ENCODE measurements around the gene AFDN.

AFDN gene

DNA sequence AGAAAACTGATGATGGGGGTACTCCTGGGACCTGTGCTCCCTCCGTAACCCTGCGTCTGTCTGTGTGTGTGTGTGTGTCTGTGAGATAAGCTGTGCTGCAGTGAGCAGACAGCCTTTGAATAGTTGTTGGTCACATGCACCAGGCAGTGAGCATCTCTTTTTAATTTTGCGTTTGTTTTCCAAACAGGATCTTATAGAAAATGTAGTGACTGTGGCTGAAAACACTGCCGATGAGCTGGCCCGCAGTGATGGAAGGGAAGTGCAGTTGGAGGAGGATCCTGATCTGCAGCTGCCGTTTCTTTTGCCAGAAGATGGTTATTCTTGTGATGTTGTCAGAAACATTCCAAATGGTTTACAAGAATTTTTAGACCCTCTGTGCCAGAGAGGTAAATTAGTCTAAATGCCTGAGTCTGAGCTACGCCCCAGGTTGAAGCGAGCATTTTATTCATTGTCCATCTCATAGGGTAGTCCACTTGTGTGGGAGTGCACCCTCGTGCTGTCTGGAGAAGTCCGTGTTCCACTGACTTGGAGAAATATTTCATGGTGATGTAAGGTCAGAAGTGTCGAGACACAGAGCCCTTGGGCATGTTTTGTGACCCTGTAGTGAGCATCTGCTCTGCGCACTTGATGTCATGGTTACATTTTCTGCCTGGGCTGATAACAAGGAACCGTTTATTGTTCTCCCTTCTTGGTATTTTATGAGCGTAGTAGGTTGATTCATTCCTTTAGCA, 92.0 kb downstream of the AFDN start:
- in situ Hi-C loops (cut with HindIII; ENCODE audit: low sequenced_read_pairs), result no loop called here

DNA sequence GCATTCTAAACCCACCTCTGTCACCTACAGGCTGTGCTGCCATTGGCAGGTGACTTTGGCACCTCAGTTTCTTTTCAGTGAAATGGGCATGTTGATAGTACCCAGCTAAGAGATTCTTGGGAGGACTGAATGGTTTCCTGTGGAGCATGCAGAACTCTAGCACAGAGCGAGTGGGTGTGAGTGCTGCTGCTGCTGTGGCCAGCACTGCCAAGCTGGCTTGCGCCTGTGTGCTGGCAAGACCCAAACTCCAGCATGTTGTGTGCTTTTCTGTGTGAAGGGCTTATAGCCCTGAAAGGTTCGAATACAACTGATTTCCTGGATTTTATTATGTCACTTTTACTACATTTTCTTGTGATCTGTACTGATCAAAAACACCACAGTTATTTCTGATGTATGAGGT, 92.6 kb downstream of the AFDN start:
- in situ Hi-C loops (cut with HindIII; ENCODE audit: low sequenced_read_pairs), result no loop called here

DNA sequence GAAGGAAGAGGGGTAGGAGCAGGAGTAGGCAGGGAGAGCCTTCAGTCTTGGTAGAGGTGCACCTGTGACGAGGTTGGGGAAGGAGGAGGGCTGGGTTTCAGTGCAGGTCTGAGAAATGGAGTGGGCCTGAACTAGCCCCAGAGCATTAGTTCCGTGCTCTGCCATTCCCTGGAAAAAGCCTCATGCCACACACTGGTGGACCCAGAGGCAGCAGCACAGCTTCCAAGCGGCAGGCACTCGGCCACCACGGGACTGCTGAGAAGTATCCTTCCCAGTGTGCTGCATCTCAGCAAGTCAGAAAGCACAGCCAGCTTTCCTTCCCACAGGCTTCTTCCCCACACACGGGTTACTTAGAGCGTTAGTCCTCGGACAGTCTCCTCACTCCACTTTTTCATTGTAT, 93.5 kb downstream of the AFDN start:
- in situ Hi-C loops (cut with HindIII; ENCODE audit: low sequenced_read_pairs), result no loop called here

DNA sequence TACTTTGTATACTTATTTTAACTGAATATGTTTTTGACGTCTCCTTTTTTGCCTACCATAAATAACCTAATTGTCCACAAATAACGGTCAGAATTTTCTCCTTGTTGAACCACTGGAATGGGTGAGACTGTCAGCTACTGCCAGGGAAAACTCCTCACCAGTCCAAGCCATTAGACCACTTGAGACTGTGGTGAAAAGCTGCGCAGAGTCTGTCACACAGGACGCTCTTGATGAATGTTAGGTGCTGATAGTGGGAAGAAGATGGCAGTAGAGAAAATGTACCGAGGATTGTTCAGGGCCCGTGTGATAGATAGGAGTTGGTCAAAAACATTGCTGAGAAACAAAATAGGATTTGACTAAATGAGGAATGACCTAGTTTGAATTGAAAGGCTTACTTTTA, 95.1 kb downstream of the AFDN start:
- in situ Hi-C loops (cut with HindIII; ENCODE audit: low sequenced_read_pairs), result no loop called here

DNA sequence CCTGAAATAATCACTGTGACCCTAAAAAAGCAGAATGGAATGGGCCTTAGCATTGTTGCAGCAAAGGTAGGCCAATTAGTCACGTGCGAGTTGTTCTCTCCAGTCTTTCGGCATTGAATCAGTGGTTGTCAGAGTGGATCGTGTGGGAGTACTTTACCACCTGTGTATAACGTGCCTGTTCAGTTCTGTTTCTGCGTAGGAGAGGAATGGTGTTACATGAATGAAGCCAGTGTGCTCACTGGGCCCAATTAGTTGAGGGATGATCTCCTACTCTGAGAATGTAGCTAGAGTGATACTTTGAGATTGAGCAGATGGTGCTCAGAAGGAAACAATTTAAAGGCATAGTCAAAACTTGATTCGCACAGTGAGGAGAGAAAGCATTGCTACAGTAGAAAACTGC, 98.3 kb downstream of the AFDN start:
- in situ Hi-C loops (cut with HindIII; ENCODE audit: low sequenced_read_pairs), result no loop called here

DNA sequence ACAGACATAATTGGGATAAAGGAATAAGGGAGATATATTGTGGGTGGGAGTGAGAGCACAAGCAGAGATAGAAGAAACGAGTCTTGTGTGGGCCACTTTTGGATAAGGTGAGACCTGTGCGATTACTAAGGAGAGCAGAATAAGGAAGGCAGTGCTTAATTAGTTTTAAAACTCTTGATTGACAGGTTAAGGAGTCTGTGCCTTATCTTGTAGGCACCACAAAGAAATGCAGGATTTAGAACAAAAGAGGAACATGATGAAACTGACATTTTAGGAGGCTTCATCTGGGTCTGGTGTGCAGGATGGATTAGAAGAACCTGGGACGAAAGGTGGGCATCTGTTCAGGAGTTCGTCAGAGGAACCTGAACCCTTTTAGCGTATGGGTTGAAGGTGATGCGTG, 100.5 kb downstream of the AFDN start:
- in situ Hi-C loops (cut with HindIII; ENCODE audit: low sequenced_read_pairs), result no loop called here

DNA sequence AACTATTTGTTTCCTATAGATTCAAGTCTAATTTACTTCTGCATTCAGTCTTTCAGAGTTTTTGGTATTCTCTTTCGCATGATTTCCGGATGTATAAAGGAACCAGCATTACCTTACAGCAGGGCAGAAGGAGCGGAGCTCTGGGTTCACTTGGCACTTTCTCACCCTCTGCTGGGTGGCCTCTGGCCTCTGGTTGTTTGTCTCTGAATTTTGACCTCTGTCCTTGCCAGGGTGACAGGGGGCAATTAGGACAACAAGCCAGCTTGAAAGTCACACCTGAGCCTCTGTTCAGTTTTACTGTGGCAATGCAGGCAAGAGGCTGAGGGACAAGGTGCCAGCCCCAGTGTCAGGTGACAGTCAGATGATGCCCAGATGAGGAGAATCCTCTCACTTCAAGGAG, 101.4 kb downstream of the AFDN start:
- in situ Hi-C loops (cut with HindIII; ENCODE audit: low sequenced_read_pairs), result no loop called here

DNA sequence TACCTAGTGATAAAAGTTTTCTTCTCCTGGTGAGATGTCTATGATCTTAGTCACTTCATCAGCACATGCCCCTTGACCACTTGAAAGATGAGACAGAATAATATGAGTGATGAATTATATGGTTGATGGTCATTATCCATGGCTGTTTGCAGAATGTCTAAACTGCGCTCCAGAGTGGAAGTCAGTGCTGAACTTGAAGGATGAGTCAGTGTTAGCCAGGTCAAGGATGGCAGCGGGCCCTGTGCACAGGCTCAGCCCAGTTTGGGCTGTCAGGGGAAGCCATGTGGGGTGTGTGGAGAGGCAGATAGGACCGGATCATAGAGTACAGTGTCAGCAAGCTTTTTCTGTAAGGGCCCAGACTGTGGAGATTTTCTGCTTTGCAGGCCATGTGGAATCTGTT, 103.6 kb downstream of the AFDN start:
- in situ Hi-C loops (cut with HindIII; ENCODE audit: low sequenced_read_pairs), result no loop called here

DNA sequence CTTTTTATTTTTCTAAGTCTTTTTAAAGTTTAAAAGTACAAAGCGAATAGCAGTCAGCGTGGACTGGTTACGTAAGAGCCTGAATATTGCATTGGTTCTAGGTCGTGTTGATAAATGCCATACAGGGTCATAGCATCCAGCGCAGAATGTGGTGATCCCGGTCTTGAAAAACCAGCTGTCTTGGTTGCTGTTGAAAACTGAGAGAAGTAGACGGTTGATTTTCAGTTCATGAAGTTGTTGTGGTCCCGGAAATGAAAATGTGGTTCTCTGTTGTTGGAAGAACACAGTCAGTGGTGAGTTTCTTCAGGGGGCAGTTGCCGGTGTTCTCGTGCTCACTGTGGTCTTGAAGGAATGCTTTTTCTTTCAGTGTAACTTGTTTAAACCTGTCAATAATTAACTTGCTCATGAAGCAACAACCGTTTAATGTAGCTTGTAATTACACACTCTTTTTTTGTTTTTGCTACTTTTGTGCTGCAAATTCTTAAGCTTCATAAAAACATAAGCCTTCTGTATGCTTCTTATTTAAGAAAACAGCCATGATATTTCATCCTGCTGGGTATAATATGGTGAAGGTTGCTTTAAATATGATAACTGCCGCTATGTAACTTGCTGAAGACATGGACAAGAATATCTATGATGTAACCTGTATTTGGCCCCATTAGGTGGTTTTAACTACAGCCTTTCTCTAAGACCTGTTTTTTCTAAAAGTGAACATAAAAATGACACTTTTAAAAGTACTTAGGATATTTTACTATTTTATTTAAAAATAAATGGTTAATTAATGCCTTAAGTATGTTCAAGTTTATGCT, 106.0 kb downstream of the AFDN start:
- in situ Hi-C loops (cut with HindIII; ENCODE audit: low sequenced_read_pairs), result no loop called here

DNA sequence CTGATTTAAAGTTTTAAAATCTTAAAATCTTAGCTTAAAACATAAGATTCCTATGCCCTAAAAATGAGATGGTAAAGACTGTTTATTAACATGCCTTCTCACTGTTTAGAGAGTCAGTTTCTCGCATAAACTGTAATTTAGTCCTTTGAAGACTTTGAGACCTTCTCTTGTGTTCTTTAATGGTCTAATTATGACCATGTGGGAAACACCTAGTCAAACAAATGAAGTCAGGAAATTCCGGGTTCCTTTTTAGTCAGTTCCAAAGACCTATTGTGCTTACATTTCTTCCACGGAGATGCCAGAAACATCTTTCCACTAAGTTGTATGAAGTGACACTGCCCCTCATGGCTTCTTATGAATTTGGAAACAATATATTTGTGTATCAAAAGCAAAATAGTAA, 106.6 kb downstream of the AFDN start:
- in situ Hi-C loops (cut with HindIII; ENCODE audit: low sequenced_read_pairs), result no loop called here

DNA sequence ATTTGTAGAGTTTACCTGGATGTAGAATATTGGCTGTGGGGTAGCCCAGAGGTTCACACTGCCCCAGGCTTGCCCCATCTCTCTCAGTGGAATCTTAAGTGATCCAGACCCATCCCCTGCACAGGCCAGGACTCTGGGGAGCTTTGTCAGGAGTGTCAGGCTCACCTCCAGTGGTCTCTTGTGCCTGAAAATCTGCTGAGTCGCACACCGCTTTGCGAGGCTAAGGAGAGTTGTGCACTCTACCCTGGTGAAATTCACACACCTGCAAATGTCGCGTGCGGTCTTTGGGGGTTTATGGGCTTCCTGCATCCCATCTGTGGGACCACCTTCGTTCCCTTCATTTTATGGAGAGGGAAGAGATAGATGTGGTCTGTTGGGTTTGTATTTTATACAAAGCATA, 107.1 kb downstream of the AFDN start:
- in situ Hi-C loops (cut with HindIII; ENCODE audit: low sequenced_read_pairs), result no loop called here

DNA sequence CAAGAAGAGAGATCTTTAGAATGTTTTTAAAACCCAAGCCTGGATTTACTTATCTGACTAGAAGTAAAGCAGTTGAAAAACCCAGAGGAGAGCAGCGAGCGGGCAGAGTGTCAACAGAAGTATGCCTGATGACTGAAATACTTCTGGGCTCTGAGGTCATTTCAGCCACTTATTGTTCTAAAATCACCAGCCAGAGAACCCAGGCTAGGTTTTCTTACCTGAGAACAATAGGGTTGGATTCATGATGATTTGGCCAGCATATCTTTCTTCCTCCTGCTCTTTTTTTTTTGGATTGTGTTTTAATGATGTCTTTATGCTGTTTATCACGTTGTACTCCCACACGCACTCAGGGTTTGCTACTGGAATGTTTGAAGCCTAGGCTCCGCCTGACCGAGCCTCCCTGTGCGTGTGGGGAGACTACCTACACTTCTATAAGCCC, 107.7 kb downstream of the AFDN start:
- in situ Hi-C loops (cut with HindIII; ENCODE audit: low sequenced_read_pairs), result no loop called here

DNA sequence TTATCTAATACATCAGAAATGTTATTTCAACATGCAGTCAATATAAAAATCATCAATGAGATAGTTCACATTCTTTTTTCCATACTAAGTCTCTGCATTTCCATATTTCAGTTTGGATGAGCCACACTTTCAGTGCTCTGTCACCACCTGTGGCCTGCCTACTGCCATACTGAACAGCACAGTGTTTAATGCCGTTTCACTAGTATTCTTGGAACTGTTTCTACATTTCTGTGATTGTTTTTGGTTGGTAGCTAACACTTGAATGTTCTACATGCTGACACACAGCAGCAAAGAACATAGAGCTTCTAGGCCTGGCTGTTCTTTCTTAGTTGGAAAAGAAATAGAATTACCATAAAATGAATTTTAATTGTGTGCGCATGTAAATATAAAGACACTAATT, 109.3 kb downstream of the AFDN start:
- in situ Hi-C loops (cut with HindIII; ENCODE audit: low sequenced_read_pairs), result no loop called here

DNA sequence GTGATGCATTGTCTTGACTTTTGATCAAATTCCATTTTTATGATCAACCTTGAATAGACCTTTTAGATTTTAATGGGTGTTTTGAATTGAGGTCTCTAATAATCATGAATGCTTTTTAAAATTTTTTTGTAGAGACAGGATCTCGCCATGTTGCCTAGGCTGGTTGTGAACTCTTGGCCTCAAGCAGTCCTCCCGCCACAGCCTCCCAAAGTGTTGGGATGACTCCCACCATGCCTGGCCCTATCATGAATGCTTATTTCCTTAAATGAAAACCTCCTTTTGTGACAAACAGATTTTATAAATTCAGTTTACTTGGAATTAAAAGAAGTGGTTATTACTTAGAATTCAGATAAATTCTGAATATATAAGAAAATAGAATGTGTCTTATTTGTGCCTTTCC, 110.6 kb downstream of the AFDN start:
- in situ Hi-C loops (cut with HindIII; ENCODE audit: low sequenced_read_pairs), result no loop called here

DNA sequence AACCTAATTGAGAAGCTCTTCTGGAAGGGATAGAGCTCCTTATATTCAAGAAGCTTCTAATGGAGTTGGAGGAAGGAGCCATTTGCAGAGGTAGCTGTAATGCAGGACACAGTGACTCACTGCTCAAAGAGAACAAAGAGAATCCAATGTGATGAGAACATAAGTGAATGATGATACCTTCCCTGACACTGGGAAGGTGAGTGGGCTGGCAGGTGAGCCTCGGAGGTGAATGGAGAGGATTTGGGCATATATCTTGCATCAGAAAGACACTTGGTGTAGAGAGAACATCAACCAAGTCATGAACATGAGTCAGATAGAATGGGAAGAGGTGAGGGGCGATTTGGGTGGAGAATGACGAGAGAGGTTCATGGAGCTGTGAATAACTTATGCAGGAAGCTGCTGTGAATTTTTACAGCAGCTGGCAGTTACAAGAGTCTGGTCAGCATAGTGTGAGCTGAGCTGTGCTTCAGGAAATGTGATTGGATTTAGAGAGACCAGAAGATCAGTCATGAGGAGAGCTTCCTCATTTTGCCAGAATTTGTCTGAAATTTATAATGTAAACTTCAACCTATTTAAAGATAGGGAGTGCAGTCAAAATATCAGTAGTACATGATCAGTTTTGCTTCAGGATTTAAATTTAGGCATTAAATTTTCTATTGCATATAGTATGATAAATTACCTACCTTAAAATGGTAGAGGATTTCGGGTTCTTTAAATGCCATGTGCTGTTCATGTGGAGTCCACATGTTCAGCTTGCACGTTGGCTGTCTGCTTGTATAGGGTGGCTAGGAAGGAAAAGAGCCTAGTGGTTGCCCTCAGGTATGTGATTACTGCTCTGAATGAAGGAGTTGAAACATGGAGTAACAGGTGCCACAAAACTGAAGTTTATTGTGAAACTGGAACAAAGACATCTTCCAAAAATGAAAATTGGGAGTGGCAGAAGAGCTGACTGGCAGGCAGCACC, 111.5 kb downstream of the AFDN start:
- in situ Hi-C loops (cut with HindIII; ENCODE audit: low sequenced_read_pairs), result no loop called here

DNA sequence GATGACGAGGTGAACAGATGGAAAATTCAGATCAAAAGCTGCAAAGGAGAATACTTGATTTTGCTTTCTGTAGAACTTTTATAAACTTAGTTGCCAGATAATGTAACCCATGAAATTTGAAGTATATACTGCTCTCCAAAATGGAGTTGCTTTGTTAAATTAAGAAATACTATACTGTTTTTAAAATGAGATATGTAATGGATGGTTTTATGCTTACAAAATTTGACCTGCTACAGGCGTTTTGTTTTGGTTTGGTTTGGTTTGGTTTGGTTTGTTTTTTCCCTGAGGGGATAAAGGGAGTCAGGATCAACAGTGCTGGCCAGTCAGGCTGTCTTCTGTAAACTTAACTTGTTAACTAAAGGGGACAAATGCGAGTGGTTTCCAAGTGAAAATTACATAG, 115.1 kb downstream of the AFDN start:
- in situ Hi-C loops (cut with HindIII; ENCODE audit: low sequenced_read_pairs), result no loop called here

DNA sequence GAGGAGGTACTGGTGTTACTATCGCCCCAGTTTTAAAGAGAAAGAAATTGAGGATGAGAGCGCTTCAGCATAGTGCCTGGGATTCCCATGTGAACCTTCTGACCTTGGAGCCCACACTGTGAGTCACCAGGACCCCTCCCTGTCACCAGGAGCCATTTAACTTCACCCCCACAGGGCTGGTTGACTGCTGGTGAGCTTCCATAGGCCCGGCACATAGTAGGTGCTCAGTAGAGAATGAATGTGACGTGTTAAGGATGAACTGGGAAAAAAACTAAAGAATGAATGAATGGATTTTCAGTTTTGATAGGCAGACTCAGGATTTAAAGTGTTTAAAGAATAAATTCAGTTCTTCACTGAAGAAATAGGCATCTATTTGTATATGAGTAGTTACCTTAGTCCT, 117.4 kb downstream of the AFDN start:
- in situ Hi-C loops (cut with HindIII; ENCODE audit: low sequenced_read_pairs), result no loop called here

DNA sequence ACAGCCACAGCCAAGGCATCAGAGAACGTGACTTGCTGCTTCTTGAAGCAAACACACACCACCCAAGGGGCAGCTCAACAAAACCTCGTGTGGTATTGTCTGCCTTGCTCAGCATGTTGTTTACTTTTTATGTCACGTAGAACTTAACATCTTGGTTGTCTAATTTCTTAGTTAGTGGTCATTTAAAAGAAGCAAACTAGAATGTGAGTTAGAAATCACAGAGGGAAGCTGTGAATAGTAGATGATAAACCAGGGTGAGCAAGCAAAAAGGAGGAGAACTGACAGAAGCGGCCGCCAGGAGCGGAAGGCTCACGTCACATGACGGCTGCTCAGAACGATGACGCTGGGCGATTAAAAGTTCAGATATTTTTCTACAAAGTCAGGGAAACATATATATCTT, 119.3 kb downstream of the AFDN start:
- in situ Hi-C loops (cut with HindIII; ENCODE audit: low sequenced_read_pairs), result no loop called here

DNA sequence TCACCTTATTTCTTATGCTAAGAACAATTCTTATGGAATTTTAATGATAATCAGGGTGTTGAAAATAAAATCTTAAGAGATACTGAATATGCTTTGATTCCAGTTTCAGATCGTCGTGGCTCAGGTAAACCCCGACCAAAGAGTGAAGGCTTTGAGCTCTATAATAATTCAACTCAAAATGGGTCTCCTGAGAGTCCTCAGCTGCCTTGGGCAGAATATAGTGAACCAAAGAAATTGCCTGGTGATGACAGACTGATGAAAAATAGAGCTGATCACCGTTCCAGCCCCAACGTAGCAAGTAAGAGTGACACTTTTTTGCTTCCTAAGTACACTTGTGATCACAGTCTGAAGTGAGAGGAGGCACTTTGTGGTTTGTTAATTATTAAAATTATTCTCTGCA, 119.9 kb downstream of the AFDN start:
- in situ Hi-C loops (cut with HindIII; ENCODE audit: low sequenced_read_pairs), result no loop called here

DNA sequence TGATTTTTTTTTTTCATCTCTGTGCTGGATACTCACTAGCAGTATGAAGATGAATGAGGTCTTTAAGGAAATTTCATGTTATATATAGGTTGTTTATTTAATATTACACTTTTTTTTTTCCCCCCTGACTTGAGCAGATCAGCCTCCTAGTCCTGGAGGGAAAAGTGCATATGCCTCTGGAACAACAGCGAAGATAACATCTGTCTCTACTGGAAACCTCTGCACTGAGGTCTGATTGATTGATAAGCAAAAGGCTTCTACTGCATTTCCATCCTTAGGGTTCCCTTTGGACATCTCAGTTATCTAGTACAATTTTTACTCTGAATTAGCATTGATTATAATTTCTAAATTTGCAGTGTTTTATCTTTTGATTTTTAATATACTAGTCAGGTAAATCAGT, 121.0 kb downstream of the AFDN start:
- in situ Hi-C loops (cut with HindIII; ENCODE audit: low sequenced_read_pairs), result no loop called here

DNA sequence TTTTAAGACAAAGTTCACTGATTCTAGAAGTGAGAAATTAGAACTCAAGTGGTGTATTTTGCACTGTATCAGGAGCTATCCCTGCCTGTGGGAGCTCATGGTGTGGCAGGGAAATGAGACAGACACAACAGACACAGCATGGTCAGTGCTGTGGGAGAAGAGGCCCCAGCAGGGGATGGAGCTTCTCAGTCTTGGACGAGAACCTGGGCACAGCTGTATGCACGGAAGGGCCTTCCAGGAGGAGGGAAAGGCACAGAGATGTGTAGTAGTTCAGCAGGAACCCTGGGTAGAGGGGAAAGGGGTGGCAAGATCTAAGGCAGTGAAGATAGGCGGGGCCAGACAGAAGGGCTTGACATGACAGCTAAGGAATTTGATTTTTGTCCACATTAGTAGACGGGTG, 122.0 kb downstream of the AFDN start:
- in situ Hi-C loops (cut with HindIII; ENCODE audit: low sequenced_read_pairs), result no loop called here
